HG03565 (cell line): ENCODE measurements around the gene FANCC.

ENCODE experiments used
- ATAC-seq: cut with Tn5 transposase; IDR thresholded peaks from one replicate; pipeline ENCODE4 v1.9.1; 2021; ENCODE audit warnings: mild to moderate bottlenecking, moderate library complexity; ENCODE audit not compliant: unreplicated experiment

The FANCC gene

GRCh38 chr9:95317119-95317892, at the start of gene FANCC:
FANCC (minus strand) TSS chr9:95317709; CDS start chr9:95249291, 68,418 bp downstream.
- peak; percentile 76 for ATAC-seq

GRCh38 chr9:95366731-95367325, 49.3 kb upstream of the FANCC start:
- no peak for ATAC-seq

GRCh38 chr9:95365766-95366165, 48.3 kb upstream of the FANCC start:
- no peak for ATAC-seq

- no peak for ATAC-seq
Observed at GRCh38 chr9:95363051-95363841, 45.7 kb upstream of the FANCC start.

- ATAC-seq = no peak
Observed at GRCh38 chr9:95360866-95361265, 43.4 kb upstream of the FANCC start.

- ATAC-seq = no peak
Observed at GRCh38 chr9:95357316-95357715, 39.8 kb upstream of the FANCC start.

GRCh38 chr9:95355500-95355899, 38.0 kb upstream of the FANCC start:
- ATAC-seq = no peak

- no peak for ATAC-seq
Observed at GRCh38 chr9:95351051-95351450, 33.5 kb upstream of the FANCC start.

- ATAC-seq = no peak
Observed at GRCh38 chr9:95350266-95350665, 32.8 kb upstream of the FANCC start.

- no peak for ATAC-seq
Observed at GRCh38 chr9:95349091-95350038, 31.9 kb upstream of the FANCC start.

- ATAC-seq = no peak
Observed at GRCh38 chr9:95346021-95346420, 28.5 kb upstream of the FANCC start.

- no peak for ATAC-seq
Observed at GRCh38 chr9:95344735-95345325, 27.3 kb upstream of the FANCC start.

GRCh38 chr9:95343725-95344287, 26.3 kb upstream of the FANCC start:
- no peak for ATAC-seq

GRCh38 chr9:95342571-95342970, 25.1 kb upstream of the FANCC start:
- ATAC-seq = no peak

GRCh38 chr9:95341293-95341962, 23.9 kb upstream of the FANCC start:
- no peak for ATAC-seq

GRCh38 chr9:95338243-95338642, 20.7 kb upstream of the FANCC start:
- no peak for ATAC-seq

GRCh38 chr9:95336281-95336680, 18.8 kb upstream of the FANCC start:
- no peak for ATAC-seq

GRCh38 chr9:95333426-95333825, 15.9 kb upstream of the FANCC start:
- no peak for ATAC-seq

GRCh38 chr9:95332860-95333259, 15.4 kb upstream of the FANCC start:
- ATAC-seq = no peak
